Renal pelvis (tissue), 4 donors: ENCODE data around the gene LRRC4. TPM values are rescaled to one million over a fixed set of nuclear protein-coding genes. Genes with fewer than 3 reads are reported as not detected.

ENCODE experiments used
- DNase-seq: peaks from one replicate; pipeline ENCODE4 v3.0.0-alpha.2; 2013
- polyA plus RNA-seq, 3 donors: library from polyadenylated mRNA; unstranded; fragments of 120-200 nt; gene quantifications; one replicate each; pipeline ENCODE4 v1.2.1, GENCODE V29; 2013; ENCODE audit not compliant: insufficient read length in 3 of 3

LRRC4 gene
- polyA plus RNA-seq, 3 donors: 6.7 to 9.7 (median 7.7) TPM

GRCh38 chr7:127980901-127981300 lies 50.3 kb downstream of the LRRC4 start:
- DNase-seq: no peak

DNA sequence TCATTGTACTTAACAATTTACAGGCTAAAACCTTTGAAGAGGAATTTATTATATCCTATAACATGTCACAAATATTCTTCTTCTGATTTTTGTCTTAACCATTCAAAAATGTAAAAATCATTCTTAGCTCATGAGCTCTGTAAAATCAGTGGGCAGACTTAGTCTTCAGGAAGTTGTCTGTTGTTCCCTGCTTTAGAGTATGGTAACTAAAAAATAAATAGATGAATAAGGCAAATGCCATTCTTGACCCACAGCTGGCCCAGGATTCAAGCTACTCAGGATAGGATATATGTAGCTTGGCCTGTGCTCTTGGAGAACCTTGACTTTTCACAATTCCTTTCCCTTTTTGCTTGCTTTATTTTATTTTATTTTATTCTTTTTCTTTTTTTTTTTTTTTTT lies 51.5 kb downstream of the LRRC4 start:
- DNase-seq: no peak

DNA sequence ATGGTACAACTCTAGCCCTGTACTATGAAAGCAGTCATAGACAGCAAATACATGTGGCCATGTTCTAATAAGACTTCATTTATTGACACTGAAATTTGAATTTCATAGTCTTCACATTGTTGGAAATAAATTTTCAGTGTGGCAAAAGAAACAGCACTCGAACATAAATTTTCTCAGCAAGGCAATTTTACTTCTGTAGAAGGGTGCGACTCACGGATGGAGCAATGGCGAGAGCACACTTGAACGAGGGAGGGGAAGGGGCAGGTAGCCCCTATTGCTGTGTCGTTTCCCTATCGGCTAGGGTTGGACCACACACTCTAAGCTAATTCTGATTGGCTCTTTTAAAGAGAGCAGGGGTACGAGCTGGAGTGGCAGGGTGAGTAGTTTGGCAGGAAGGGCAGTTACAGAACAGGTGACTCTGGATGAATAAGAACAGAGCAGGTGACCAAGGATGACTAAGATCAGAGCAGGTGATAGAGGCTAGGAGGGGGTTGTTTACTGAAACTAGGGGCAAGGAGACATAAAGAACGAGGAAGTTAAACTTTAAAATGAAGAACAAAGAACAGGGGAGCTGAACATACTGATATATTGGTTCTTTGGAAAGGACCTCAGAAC lies 52.0 kb downstream of the LRRC4 start:
- DNase-seq: no peak

- DNase-seq: no peak
Observed at GRCh38 chr7:127978421-127978820, 52.8 kb downstream of the LRRC4 start.

Other genes with a start within 250 kb of the LRRC4 start
- gene LEP, start 209.8 kb upstream of the LRRC4 start, polyA plus RNA-seq: under 1 TPM; 0.27 to 0.96 (median 0.40) TPM